ENCODE data around the gene CAMKMT. TPM values are rescaled to one million over a fixed set of nuclear protein-coding genes. Genes with fewer than 3 reads are reported as not detected.
"Not testable (repeated sequence)": the region's sequence is repeated elsewhere in the genome, so short reads cannot be mapped to it uniquely, and the experiment has no call there.

The CAMKMT gene
- total RNA-seq, 2 experiments from 2014 or later: 12.1 to 14.1 TPM

DNA sequence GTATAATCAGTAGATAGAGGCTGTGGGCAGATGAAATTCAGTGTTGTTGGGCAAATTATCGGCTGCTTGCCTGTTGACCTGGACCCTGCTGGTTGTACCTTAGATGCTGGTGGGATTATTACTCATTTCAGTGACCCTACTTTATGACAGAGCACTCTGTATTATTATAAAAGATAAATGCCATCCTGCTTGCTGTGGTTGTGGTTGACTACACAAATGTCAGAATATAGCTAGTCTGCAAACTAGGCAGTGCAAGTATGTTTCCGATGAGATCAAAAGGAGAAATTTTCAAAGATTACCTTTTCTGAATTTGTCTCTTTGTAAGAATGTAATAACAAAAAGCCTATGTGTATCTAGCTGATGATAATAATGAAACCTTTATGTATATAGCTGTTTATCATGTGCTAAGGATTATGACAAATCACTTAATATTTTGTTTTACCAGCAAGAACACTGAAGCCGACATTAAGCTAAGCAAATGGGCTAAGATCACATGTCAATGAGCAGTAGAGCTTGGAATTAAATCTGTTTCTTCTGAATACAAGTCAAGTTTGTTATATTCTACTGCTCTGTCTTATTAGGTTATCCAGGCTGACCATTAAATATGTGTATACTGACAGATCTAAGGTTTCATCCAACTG is 219.2 kb downstream of the CAMKMT start:
- no peak for TF ChIP-seq CTCF (IDR thresholded peaks at IDR 0.05)
- Mint-ChIP-seq H3K4me3 (no peak overlapping the region), H3K9me3 (no peaks in the 10 kb centered on the region), H3K27ac (peak overlapping the region; percentile 73), H3K36me3 (ENCODE audit: low read depth) (no peaks in the 10 kb centered on the region), H3K27me3 (no peaks in the 10 kb centered on the region), H3K4me1 (ENCODE audit: low read depth) (peaks cover 55% of the 10 kb centered on the region)
- CTCF ChIA-PET: interaction anchor here (0.8 to 4.7 kb wide), 4 partner anchors 10 to 374 kb away, joined by 3 to 21 read pairs (median 3); no protein-coding TSS in a partner anchor
- intact Hi-C loops (cut with micrococcal nuclease): no loop called here
- peak; percentile 56 for ATAC-seq
- POLR2A ChIA-PET: interaction anchor here (0.5 to 0.7 kb wide), 2 partner anchors 41 to 1162 kb away, joined by 3 read pairs; no protein-coding TSS in a partner anchor
- DNase-seq: peak; percentile 35

DNA sequence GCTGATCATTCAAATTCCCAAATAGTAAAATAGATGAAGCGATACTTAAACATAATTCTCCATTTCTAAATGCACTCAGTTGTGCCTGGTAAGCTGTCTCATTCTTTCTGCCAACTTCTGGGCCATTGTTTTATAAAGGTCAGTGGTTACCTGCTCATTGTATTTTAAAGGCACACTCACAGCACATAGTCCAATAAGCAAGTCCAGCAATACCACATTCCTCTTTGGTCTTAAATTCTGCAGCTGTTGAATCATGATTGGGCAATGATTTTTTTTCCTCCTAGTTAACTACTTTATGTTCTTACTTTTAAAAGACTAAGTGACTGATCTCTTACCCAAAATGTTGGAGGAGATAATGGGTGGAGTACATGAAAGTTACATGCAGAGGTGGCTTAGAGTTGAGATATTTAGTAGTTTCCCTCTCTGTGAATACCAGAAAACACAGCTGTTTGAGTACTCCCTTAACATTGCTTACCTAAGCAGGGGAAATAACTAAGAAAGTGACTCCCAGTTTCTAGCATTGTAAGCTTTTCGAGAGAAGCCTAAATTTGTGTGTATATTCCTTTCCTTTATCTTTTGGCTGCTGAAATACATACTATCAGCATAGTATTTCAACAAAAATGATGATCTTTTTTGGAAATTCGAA is 220.7 kb downstream of the CAMKMT start:
- ChIA-PET POLR2A (no interaction called here), CTCF (interaction anchor here (1.1 to 1.2 kb wide), 3 partner anchors 22 to 103 kb away, joined by 3 to 6 read pairs (median 3); no protein-coding TSS in a partner anchor)
- Mint-ChIP-seq H3K9me3 (peaks cover 2% of the 10 kb centered on the region), H3K4me1 (ENCODE audit: low read depth) (peaks cover 47% of the 10 kb centered on the region), H3K36me3 (ENCODE audit: low read depth) (peaks cover 2% of the 10 kb centered on the region), H3K27ac (no peak overlapping the region), H3K4me3 (no peak overlapping the region), H3K27me3 (no peaks in the 10 kb centered on the region)
- intact Hi-C loops (cut with micrococcal nuclease): no loop called here
- ATAC-seq (no peak), DNase-seq (no peak)
- no peak for TF ChIP-seq CTCF (IDR thresholded peaks at IDR 0.05)

GRCh38 chr2:44595615-44596014 is 233.9 kb downstream of the CAMKMT start:
- CTCF ChIA-PET: interaction anchor here (0.5 kb wide), 1 partner anchor 1766 kb away, joined by 3 read pairs; no protein-coding TSS in a partner anchor
- H3K4me1 Mint-ChIP-seq (ENCODE audit: low read depth); intact Hi-C loops (cut with micrococcal nuclease); H3K9me3 Mint-ChIP-seq; H3K4me3 Mint-ChIP-seq; ATAC-seq; DNase-seq; H3K36me3 Mint-ChIP-seq (ENCODE audit: low read depth); POLR2A ChIA-PET; H3K27me3 Mint-ChIP-seq; H3K27ac Mint-ChIP-seq: not testable (repeated sequence)

- Mint-ChIP-seq H3K27me3 (no peaks in the 10 kb centered on the region), H3K9me3 (peaks cover 1% of the 10 kb centered on the region), H3K4me1 (ENCODE audit: low read depth) (peaks cover 7% of the 10 kb centered on the region), H3K27ac (peak overlapping the region; percentile 9), H3K36me3 (ENCODE audit: low read depth) (peaks cover 9% of the 10 kb centered on the region), H3K4me3 (no peak overlapping the region)
- ChIA-PET CTCF (interaction anchor here (0.5 to 1.4 kb wide), 2 partner anchors 204 to 821 kb away, joined by 3 read pairs; no protein-coding TSS in a partner anchor), POLR2A (no interaction called here)
- ATAC-seq (peak; percentile 42), DNase-seq (no peak)
- intact Hi-C loops (cut with micrococcal nuclease): no loop called here
- TF ChIP-seq CTCF (IDR thresholded peaks at IDR 0.05): no peak
These were observed 235.0 kb downstream of the CAMKMT start for GRCh38 chr2:44596537-44597320.

GRCh38 chr2:44598330-44599119 is 236.8 kb downstream of the CAMKMT start:
- CTCF ChIA-PET: interaction anchor here (1.5 kb wide), 1 partner anchor 119 kb away, joined by 9 read pairs; no protein-coding TSS in a partner anchor
- POLR2A ChIA-PET: no interaction called here
- H3K36me3 Mint-ChIP-seq (ENCODE audit: low read depth): peaks cover 9% of the 10 kb centered on the region
- H3K9me3 Mint-ChIP-seq: peaks cover 1% of the 10 kb centered on the region
- no peak overlapping the region for H3K27ac Mint-ChIP-seq
- intact Hi-C loops (cut with micrococcal nuclease): no loop called here
- peaks cover 7% of the 10 kb centered on the region for H3K4me1 Mint-ChIP-seq (ENCODE audit: low read depth)
- H3K27me3 Mint-ChIP-seq: no peaks in the 10 kb centered on the region
- no peak overlapping the region for H3K4me3 Mint-ChIP-seq
- no peak for TF ChIP-seq CTCF (IDR thresholded peaks at IDR 0.05)
- DNase-seq (no peak), ATAC-seq (no peak)

Measured in activated CD8-positive, alpha-beta T cell treated with anti-CD3 and anti-CD28 coated beads for 36 hours (primary cell).